Activated CD8-positive, alpha-beta memory T cell treated with anti-CD3 and anti-CD28 coated beads, Interleukin-2, amount 50 U/mL, for 48 hours (primary cell): ENCODE results near the gene ANKK1.

Source experiments
- DNase-seq: peaks from one replicate; pipeline ENCODE4 v3.0.0-alpha.2; 2020

The ANKK1 gene

GRCh38 chr11:113387605-113388211 is at the start of gene ANKK1:
Gene ANKK1 (plus strand): TSS chr11:113387779. CDS start chr11:113387885, 106 bp downstream.
- DNase-seq, result no peak

GRCh38 chr11:113338730-113339129 is 48.8 kb upstream of the ANKK1 start:
- no peak for DNase-seq

- DNase-seq, result no peak
These were observed 47.5 kb upstream of the ANKK1 start for GRCh38 chr11:113339929-113340589.

GRCh38 chr11:113341388-113342165 is 46.0 kb upstream of the ANKK1 start:
- no peak for DNase-seq

GRCh38 chr11:113345978-113346377 is 41.6 kb upstream of the ANKK1 start:
- DNase-seq, result no peak

GRCh38 chr11:113349528-113349927 is 38.1 kb upstream of the ANKK1 start:
- no peak for DNase-seq

- no peak for DNase-seq
These were observed 37.1 kb upstream of the ANKK1 start for GRCh38 chr11:113350336-113351067.

- DNase-seq, result no peak
These were observed 36.5 kb upstream of the ANKK1 start for GRCh38 chr11:113351068-113351450.

GRCh38 chr11:113351480-113351879 is 36.1 kb upstream of the ANKK1 start:
- no peak for DNase-seq

GRCh38 chr11:113356203-113356602 is 31.4 kb upstream of the ANKK1 start:
- DNase-seq, result no peak

GRCh38 chr11:113363406-113363805 is 24.2 kb upstream of the ANKK1 start:
- no peak for DNase-seq

GRCh38 chr11:113363996-113364641 is 23.5 kb upstream of the ANKK1 start:
- no peak for DNase-seq

GRCh38 chr11:113365895-113366294 is 21.7 kb upstream of the ANKK1 start:
- DNase-seq, result no peak

GRCh38 chr11:113369411-113369810 is 18.2 kb upstream of the ANKK1 start:
- no peak for DNase-seq

GRCh38 chr11:113370634-113371033 is 16.9 kb upstream of the ANKK1 start:
- no peak for DNase-seq

GRCh38 chr11:113372309-113372708 is 15.3 kb upstream of the ANKK1 start:
- no peak for DNase-seq

- no peak for DNase-seq
These were observed 14.3 kb upstream of the ANKK1 start for GRCh38 chr11:113373306-113373705.

GRCh38 chr11:113373981-113374560 is 13.5 kb upstream of the ANKK1 start:
- DNase-seq, result no peak

- no peak for DNase-seq
These were observed 12.2 kb upstream of the ANKK1 start for GRCh38 chr11:113375402-113375801.

- DNase-seq, result no peak
These were observed 11.4 kb upstream of the ANKK1 start for GRCh38 chr11:113376156-113376555.

GRCh38 chr11:113377681-113378412 is 9.7 kb upstream of the ANKK1 start:
- no peak for DNase-seq

GRCh38 chr11:113378692-113379091 is 8.9 kb upstream of the ANKK1 start:
- no peak for DNase-seq
